H54 (cell line): ENCODE measurements around the gene SLC25A24.

ENCODE experiments used
- DNase-seq: peaks from one replicate; pipeline ENCODE4 v3.0.0; 2011; ENCODE audit warnings: low spot score, mixed read lengths; ENCODE audit not compliant: insufficient read length
- FAIRE-seq: peaks from 3 replicates; lab custom pipeline; 2011; peaks lifted over from hg19 to GRCh38; lab: Jason Lieb, UNC
- POLR2A ChIP-seq: IDR thresholded peaks from 2 replicates; pipeline ENCODE4 v1.6.1; 2011; ENCODE audit warnings: low read depth, mild to moderate bottlenecking, low read length

The SLC25A24 gene

GRCh38 chr1:108130794-108131193 lies 69.3 kb downstream of the SLC25A24 start:
- no peak for TF ChIP-seq POLR2A
- no peak for DNase-seq
- no peak for FAIRE-seq

- no peak for TF ChIP-seq POLR2A
- no peak for FAIRE-seq
These were observed 70.1 kb downstream of the SLC25A24 start for GRCh38 chr1:108129999-108130398.

GRCh38 chr1:108125312-108126138 lies 74.6 kb downstream of the SLC25A24 start:
- FAIRE-seq (peak; percentile 95), DNase-seq (peak; percentile 18)
- no peak for TF ChIP-seq POLR2A

More at GRCh38 chr1:108129999-108130398, 70.1 kb downstream of the SLC25A24 start:
- no peak for DNase-seq

GRCh38 chr1:108124622-108125311 lies 75.4 kb downstream of the SLC25A24 start:
- DNase-seq: no peak
- FAIRE-seq: no peak
- TF ChIP-seq POLR2A: no peak

GRCh38 chr1:108124023-108124422 lies 76.1 kb downstream of the SLC25A24 start:
- no peak for FAIRE-seq
- no peak for TF ChIP-seq POLR2A
- no peak for DNase-seq

GRCh38 chr1:108121358-108122143 lies 78.6 kb downstream of the SLC25A24 start:
- no peak for DNase-seq
- FAIRE-seq: no peak
- no peak for TF ChIP-seq POLR2A

- DNase-seq (no peak), FAIRE-seq (no peak)
- TF ChIP-seq POLR2A: no peak
These were observed 80.0 kb downstream of the SLC25A24 start for GRCh38 chr1:108120163-108120562.

GRCh38 chr1:108119500-108119899 lies 80.6 kb downstream of the SLC25A24 start:
- TF ChIP-seq POLR2A: no peak
- FAIRE-seq: no peak

DNA sequence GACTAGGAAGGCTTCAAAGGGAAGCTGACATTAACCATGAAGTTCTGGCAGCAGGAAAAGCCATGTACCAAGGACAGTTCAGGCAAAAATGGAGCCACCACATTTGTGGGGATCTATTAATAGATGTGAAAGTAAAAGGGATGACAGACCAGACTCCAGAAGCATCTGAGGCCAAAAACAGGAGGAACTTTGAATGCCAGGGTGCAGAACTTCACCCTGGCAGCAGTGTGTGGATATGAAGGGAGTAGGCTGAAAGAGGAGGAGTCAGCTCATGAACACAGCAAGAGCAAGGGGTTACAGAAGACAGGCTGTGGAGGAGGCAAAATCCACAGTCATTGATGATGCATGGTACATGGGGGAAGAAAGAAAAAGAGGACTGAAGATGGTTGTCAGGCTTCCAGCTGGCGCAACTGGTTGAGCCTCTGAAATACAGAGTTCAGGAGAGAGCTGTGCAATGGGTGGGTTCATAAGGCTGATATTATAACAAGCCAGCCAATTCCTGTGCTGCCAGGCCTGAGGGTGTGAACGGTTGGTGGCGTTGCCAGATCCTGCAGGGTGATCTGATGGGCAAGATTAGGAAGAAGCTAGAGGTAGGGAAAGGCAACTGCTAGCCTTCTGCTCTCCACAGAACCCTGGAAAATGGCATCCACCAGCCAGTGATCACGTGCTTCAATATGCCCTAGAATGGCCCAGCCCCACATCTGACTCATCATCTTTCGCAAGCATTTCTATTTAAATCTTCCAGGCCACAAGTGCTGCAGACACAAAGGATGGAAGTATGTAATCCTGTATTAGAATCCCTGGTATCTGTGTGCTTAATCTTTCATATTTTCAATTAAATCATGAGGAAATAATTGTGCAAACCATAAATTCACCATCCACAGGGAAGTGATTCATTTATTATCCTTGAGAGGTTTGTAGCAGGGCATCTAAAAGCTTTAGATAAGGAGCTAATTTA lies 81.9 kb downstream of the SLC25A24 start:
- FAIRE-seq: no peak
- TF ChIP-seq POLR2A: no peak
- no peak for DNase-seq

More at GRCh38 chr1:108119500-108119899, 80.6 kb downstream of the SLC25A24 start:
- DNase-seq: no peak

DNA sequence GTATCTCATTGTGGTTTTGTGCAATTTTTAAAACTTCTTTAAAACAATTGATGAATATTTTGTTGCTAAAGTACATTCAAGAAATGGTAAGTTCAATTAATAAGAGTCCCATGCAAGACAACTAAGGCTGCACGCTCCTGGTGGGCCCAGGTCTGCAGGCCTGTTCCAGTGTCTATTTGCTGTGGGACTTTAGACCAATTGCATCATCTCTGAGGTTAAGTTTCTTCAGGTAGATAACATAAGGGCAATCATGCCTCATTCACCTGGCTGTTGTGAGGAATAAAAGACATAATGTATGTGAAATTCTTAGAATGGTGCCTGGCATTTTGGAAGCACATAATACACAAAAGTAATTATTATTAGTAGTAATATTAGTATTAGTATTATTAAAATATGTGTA lies 82.9 kb downstream of the SLC25A24 start:
- TF ChIP-seq POLR2A: no peak
- FAIRE-seq (no peak), DNase-seq (no peak)

DNA sequence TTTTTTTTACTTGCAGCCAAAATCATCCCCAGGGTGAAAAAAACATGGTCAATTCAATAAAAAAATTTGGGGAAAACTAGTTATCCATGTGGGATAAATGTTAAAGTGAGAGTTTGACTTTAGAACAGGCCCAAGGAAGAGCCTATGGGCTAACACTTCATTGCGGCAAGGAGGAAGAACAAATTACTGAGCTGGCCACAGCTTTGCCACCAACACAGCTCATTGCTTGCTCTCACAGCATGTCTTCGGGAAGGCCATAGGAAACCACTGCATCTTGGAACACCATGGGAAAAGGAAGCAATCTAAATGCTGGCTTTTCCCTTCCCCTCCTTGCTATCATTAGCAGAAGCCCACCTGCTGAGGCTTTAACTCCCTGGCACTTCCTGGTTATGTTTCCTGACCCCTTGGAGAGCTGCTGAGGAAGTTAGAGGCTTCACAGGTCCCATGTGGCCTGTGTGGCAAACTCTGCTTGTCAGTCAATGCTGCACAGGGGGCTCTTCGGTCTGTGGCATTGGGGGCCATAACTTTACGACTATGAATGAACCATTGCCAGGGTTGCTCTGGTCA lies 86.0 kb downstream of the SLC25A24 start:
- TF ChIP-seq POLR2A: no peak
- DNase-seq (no peak), FAIRE-seq (no peak)

- no peak for FAIRE-seq
- TF ChIP-seq POLR2A: no peak
- no peak for DNase-seq
These were observed 86.6 kb downstream of the SLC25A24 start for GRCh38 chr1:108113496-108113895.
